ENCODE data around the gene SLC25A24. TPM values are rescaled to one million over a fixed set of nuclear protein-coding genes. Genes with fewer than 3 reads are reported as not detected.
"Not testable (repeated sequence)": the region's sequence is repeated elsewhere in the genome, so short reads cannot be mapped to it uniquely, and the experiment has no call there.

Gene SLC25A24
- polyA plus RNA-seq, 3 donors: 11.1 to 45.4 (median 43.4) TPM

DNA sequence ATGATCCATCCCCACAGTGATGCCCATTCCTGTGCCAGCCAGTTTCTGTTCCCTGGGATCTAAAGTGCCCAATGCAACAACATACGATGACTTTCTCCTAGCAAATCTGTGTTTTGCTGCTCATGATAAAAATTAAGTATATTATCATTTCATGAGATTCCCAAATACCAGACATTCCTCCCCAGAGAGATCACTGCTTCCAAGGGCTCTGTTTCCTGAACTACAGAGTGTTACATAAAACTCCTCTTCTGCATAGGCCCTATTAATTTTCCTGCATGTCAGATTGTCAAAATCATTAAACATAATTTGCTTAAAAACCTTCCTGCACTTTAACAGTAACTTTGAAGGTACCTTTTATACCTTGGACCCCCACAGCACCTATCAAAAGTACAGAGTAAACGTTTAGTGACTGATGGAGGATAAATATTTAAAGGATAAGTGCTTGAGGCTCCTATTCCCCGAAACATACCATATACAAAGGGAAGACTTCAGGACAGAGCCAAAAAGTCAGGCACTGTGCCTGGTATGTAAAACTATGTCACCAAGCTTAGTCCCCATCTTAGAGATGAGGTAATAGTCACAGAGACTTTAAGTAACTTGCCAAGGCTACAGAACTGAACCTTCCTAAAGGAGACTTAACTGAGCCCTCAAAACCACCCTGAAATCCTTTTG is 50.2 kb downstream of the SLC25A24 start:
- Histone ChIP-seq H3K79me2 (ENCODE audit: insufficient read depth, low read length) (no peaks in the 10 kb centered on the region), H3K36me3 (replicated peaks in 1 of 2; ENCODE audit: control insufficient read depth in 1 of 2, insufficient read depth in 2 of 2, low read length in 2 of 2) (peaks cover 67 to 92% of the 10 kb centered on the region in 2 donors), H3K4me3 (replicated peaks in 1 of 3; ENCODE audit: low read depth in 2 of 3, low read length in 3 of 3) (no peak overlapping the region), H3K27me3 (ENCODE audit: control insufficient read depth in 2 of 2, insufficient read depth in 2 of 2, low read length in 2 of 2) (no peaks in the 10 kb centered on the region), H3K4me1 (ENCODE audit: control insufficient read depth in 1 of 2, insufficient read depth in 2 of 2, low read length in 2 of 2) (peaks cover 6 to 9% of the 10 kb centered on the region in 2 donors), H4K20me1 (ENCODE audit: insufficient read depth, low read length) (peaks cover 8% of the 10 kb centered on the region), H3K4me2 (replicated peaks; ENCODE audit: extremely low read depth, low read length, poor library complexity, severe bottlenecking) (no peak overlapping the region), H3K9ac (ENCODE audit: insufficient read depth, low read length, poor library complexity, severe bottlenecking) (no peak overlapping the region), H2AFZ (ENCODE audit: insufficient read depth, low read depth, low read length, poor library complexity, severe bottlenecking) (no peak overlapping the region), H3K9me3 (replicated peaks in 1 of 2; ENCODE audit: control insufficient read depth in 1 of 2, insufficient read depth in 1 of 2, low read length in 2 of 2) (no peaks in the 10 kb centered on the region), H3K27ac (ENCODE audit: low read depth in 1 of 2, low read length in 2 of 2) (no peak overlapping the region)
- TF ChIP-seq CTCF (IDR thresholded peaks at IDR 0.05): no peak
- Mint-ChIP-seq H3K36me3 (peaks cover 57 to 58% of the 10 kb centered on the region in 2 donors), H3K4me1 (no peaks in the 10 kb centered on the region), H3K4me3 (no peak overlapping the region), H3K27ac (peak overlapping the region in 1 of 7 donors; percentile 49), H3K9me3 (peaks cover 3 to 12% (median 7%) of the 10 kb centered on the region in 7 donors), H3K27me3 (ENCODE audit: low read depth in 3 of 3) (no peaks in the 10 kb centered on the region)
- DNase-seq: no peak
- intact Hi-C loops (cut with micrococcal nuclease): no loop called here
- no CpG with 5 or more reads among the region's 3 CpGs for WGBS (ENCODE audit: insufficient coverage)

DNA sequence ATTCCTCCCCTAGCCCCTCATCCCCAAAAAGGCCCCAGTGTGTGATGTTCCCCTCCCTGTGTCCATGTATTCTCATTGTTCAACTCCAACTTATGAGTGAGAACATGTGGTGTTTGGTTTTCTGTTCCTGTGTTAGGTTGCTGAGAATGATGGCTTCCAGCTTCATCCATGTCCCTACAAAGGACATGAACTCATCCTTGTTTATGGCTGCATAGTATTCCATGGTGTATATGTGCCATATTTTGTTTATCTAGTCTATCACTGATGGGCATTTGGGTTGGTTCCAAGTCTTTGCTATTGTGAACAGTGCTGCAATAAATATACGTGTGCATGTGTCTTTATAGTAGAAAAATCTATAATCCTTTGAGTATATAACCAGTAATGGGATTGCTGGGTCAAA is 55.6 kb downstream of the SLC25A24 start:
- H3K9me3 ChIP-seq (replicated peaks in 1 of 2; ENCODE audit: control insufficient read depth in 1 of 2, insufficient read depth in 1 of 2, low read length in 2 of 2); H4K20me1 ChIP-seq (ENCODE audit: insufficient read depth, low read length); H3K27ac Mint-ChIP-seq; H2AFZ ChIP-seq (ENCODE audit: insufficient read depth, low read depth, low read length, poor library complexity, severe bottlenecking); H3K27ac ChIP-seq (ENCODE audit: low read depth in 1 of 2, low read length in 2 of 2); H3K4me2 ChIP-seq (replicated peaks; ENCODE audit: extremely low read depth, low read length, poor library complexity, severe bottlenecking); intact Hi-C loops (cut with micrococcal nuclease); H3K27me3 Mint-ChIP-seq (ENCODE audit: low read depth in 3 of 3); DNase-seq; H3K79me2 ChIP-seq (ENCODE audit: insufficient read depth, low read length); H3K4me3 Mint-ChIP-seq; H3K4me3 ChIP-seq (replicated peaks in 1 of 3; ENCODE audit: low read depth in 2 of 3, low read length in 3 of 3); H3K27me3 ChIP-seq (ENCODE audit: control insufficient read depth in 2 of 2, insufficient read depth in 2 of 2, low read length in 2 of 2); H3K9ac ChIP-seq (ENCODE audit: insufficient read depth, low read length, poor library complexity, severe bottlenecking): not testable (repeated sequence)
- WGBS (ENCODE audit: insufficient coverage): 100% methylated on average over 1 of the region's 1 CpG
- H3K4me1 ChIP-seq (ENCODE audit: control insufficient read depth in 1 of 2, insufficient read depth in 2 of 2, low read length in 2 of 2): peaks cover 18 to 32% of the 10 kb centered on the region in 2 donors
- Mint-ChIP-seq H3K36me3 (peaks cover 50 to 67% of the 10 kb centered on the region in 2 donors), H3K4me1 (peaks cover 36% of the 10 kb centered on the region), H3K9me3 (peaks cover 3 to 16% (median 8%) of the 10 kb centered on the region in 7 donors)
- peaks cover 28 to 52% of the 10 kb centered on the region in 2 donors for H3K36me3 ChIP-seq (replicated peaks in 1 of 2; ENCODE audit: control insufficient read depth in 1 of 2, insufficient read depth in 2 of 2, low read length in 2 of 2)
